SU-DHL-6 (cell line): ENCODE results near the gene FOXC1.

Source experiments
- H2AFZ ChIP-seq: fragments of 200-600 bp; sonication (generic); 2 replicates; pipeline ENCODE4 v1.6.1; 2014; ENCODE audit warnings: low read depth, mild to moderate bottlenecking, moderate library complexity, mixed read lengths, antibody characterized with exemption, low read length; ENCODE audit not compliant: severe bottlenecking
- H3F3A ChIP-seq: fragments of 200-600 bp; shearing (Covaris generic); 2 replicates; pipeline ENCODE4 v1.6.0; 2016; ENCODE audit warnings: antibody characterized with exemption, mild to moderate bottlenecking; ENCODE audit not compliant: insufficient read depth
- H3K27ac ChIP-seq: fragments of 200-600 bp; sonication (generic); 2 replicates; pipeline ENCODE4 v1.5.1; 2016; ENCODE audit warnings: low read depth, mild to moderate bottlenecking, low read length, moderate library complexity, mixed read lengths
- H3K27me3 ChIP-seq: fragments of 200-600 bp; sonication (generic), shearing (Covaris generic); 2 replicates; pipeline ENCODE4 v1.6.0; 2014; ENCODE audit warnings: mild to moderate bottlenecking, low read length
- H3K36me3 ChIP-seq: fragments of 200-600 bp; sonication (generic); 2 replicates; pipeline ENCODE4 v1.6.1; 2014; ENCODE audit warnings: mild to moderate bottlenecking, low read length, mixed read lengths
- H3K4me2 ChIP-seq: fragments of 300-600, 200-600 bp; shearing (Covaris generic), sonication (generic); 2 replicates; pipeline ENCODE4 v1.6.0; 2014; ENCODE audit warnings: low read length, low read depth, mild to moderate bottlenecking; ENCODE audit not compliant: poor library complexity, severe bottlenecking
- H3K4me3 ChIP-seq: fragments of 200-600 bp; sonication (generic); 2 replicates; pipeline ENCODE4 v1.5.1; 2014; ENCODE audit warnings: antibody characterized with exemption, low read length, mild to moderate bottlenecking, mixed read lengths; ENCODE audit not compliant: insufficient read depth, poor library complexity, severe bottlenecking
- H3K79me2 ChIP-seq: fragments of 200-600 bp; sonication (generic); 2 replicates; pipeline ENCODE4 v1.6.1; 2014; ENCODE audit warnings: mild to moderate bottlenecking, low read length, moderate library complexity; ENCODE audit not compliant: insufficient read depth
- H3K9ac ChIP-seq: fragments of 200-600 bp; sonication (generic); 2 replicates; pipeline ENCODE4 v1.7.0; 2014; ENCODE audit warnings: mild to moderate bottlenecking, low read length
- H3K9me2 ChIP-seq: fragments of 200-600 bp; sonication (generic); replicated peaks from 2 replicates; pipeline ENCODE4 v1.6.1; 2014; ENCODE audit warnings: low read length; ENCODE audit not compliant: insufficient read depth
- H3K9me3 ChIP-seq: fragments of 200-600 bp; sonication (generic); 2 replicates; pipeline ENCODE4 v1.6.1; 2014; ENCODE audit warnings: low read length, mixed read lengths; ENCODE audit not compliant: insufficient read depth
- H4K20me1 ChIP-seq: fragments of 200-600 bp; sonication (generic); 2 replicates; pipeline ENCODE4 v1.6.1; 2014; ENCODE audit warnings: low read depth, mild to moderate bottlenecking, antibody characterized with exemption, low read length, moderate library complexity, mixed read lengths
- EZH2phosphoT487 ChIP-seq: fragments of 200-600 bp; sonication (generic), shearing (Covaris generic); conservative IDR thresholded peaks from 2 replicates; pipeline ENCODE4 v1.6.1; 2018; ENCODE audit warnings: mild to moderate bottlenecking, antibody characterized with exemption, low read length, moderate library complexity, mixed read lengths
- TF ChIP-seq, protein P1 (sequence below): fragments of 200-600 bp; sonication (generic); IDR thresholded peaks from one replicate; pipeline ENCODE4 v1.5.1; 2017; ENCODE audit warnings: antibody characterized with exemption, mild to moderate bottlenecking, low read length, moderate library complexity; ENCODE audit not compliant: insufficient read depth, poor library complexity, severe bottlenecking

The FOXC1 gene

DNA sequence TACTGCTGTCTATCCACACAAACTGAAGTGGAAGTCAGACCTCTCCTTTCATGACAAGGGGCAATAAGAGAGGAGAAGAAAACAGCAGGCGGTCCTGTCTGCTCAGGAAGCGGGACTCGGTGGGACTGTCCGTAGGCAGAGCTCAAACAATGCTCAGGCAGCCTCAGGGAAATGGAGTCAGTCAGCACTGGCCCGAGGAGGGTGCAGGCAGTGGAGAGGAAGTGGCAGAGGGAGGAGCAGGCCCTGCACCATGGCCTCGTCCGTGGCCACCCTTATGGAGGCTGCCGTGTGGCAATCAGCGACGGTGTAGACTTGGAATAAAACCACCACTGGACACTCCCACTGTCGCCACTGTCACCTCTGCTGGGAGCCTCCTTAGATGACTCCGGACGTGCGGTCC lies 19.6 kb downstream of the FOXC1 start:
- no peak overlapping the region for H3K27ac ChIP-seq
- no peaks in the 10 kb centered on the region for H3K27me3 ChIP-seq
- H3K36me3 ChIP-seq: no peaks in the 10 kb centered on the region
- no peaks in the 10 kb centered on the region for H3K79me2 ChIP-seq
- no peaks in the 10 kb centered on the region for H3F3A ChIP-seq
- no peaks in the 10 kb centered on the region for H3K9me2 ChIP-seq
- no peak overlapping the region for H3K9ac ChIP-seq
- H2AFZ ChIP-seq: no peak overlapping the region
- no peak overlapping the region for H3K4me2 ChIP-seq
- no peak overlapping the region for H3K4me3 ChIP-seq
- no peak for TF ChIP-seq EZH2phosphoT487
- TF ChIP-seq, protein P1, sequence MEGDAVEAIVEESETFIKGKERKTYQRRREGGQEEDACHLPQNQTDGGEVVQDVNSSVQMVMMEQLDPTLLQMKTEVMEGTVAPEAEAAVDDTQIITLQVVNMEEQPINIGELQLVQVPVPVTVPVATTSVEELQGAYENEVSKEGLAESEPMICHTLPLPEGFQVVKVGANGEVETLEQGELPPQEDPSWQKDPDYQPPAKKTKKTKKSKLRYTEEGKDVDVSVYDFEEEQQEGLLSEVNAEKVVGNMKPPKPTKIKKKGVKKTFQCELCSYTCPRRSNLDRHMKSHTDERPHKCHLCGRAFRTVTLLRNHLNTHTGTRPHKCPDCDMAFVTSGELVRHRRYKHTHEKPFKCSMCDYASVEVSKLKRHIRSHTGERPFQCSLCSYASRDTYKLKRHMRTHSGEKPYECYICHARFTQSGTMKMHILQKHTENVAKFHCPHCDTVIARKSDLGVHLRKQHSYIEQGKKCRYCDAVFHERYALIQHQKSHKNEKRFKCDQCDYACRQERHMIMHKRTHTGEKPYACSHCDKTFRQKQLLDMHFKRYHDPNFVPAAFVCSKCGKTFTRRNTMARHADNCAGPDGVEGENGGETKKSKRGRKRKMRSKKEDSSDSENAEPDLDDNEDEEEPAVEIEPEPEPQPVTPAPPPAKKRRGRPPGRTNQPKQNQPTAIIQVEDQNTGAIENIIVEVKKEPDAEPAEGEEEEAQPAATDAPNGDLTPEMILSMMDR: no peak
- H4K20me1 ChIP-seq: no peaks in the 10 kb centered on the region
- no peaks in the 10 kb centered on the region for H3K9me3 ChIP-seq

DNA sequence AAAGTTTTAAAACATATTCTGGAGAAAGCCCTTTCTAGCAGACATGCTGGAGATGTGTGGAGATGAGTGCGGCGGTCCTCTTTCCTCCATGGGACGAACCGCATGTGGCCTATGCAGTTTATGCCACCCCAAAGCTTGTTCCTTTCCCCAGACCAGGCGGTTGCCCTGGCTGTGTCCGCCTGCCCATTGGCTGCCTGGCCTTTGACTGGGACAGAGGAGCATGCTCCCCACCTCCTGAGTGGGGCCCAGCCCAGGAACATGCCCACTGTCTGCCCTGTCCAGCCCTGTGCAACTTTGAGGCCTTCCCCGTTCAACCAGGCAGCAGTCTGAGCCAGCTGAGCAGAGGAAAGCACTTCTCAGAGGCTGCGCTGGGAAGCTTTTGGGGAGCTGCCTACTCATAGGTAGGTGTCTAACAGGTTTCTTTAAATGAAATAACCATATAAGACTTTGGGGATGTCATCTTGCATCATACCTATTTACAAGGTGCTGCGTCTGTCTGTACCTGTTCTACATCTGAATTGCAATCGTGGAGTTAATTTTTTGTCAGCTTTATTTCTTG lies 20.6 kb downstream of the FOXC1 start:
- no peaks in the 10 kb centered on the region for H4K20me1 ChIP-seq
- H3K4me3 ChIP-seq: no peak overlapping the region
- H3K27me3 ChIP-seq: no peaks in the 10 kb centered on the region

DNA sequence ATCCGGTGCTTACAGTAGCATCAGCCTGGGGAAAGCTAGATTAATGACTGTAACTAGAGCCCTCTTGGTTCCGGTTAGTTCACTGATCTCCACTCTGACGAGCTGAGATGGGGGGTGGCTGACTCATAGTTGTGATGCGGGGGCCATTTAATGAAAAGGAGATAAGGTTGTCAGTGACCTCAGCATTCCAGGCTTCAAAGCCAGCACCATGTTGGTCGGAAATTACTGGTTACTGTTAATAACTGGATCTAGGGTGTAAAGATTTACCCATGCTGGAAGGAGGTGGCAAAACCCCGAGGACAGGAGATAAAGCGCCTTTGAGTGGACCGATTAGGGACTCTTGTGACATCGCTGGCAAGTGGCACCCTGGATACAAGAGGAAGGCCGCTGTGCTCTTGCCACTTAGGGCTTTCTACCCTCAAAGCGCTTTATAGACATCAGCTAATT lies 21.1 kb downstream of the FOXC1 start:
- no peak overlapping the region for H3K27ac ChIP-seq
- H3K36me3 ChIP-seq: no peaks in the 10 kb centered on the region
- no peaks in the 10 kb centered on the region for H3K79me2 ChIP-seq
- H2AFZ ChIP-seq: no peak overlapping the region
- no peak overlapping the region for H3K4me3 ChIP-seq
- TF ChIP-seq, protein P1: no peak
- TF ChIP-seq EZH2phosphoT487: no peak
- no peaks in the 10 kb centered on the region for H3K9me3 ChIP-seq
- H3K9me2 ChIP-seq: no peaks in the 10 kb centered on the region
- no peaks in the 10 kb centered on the region for H3F3A ChIP-seq
- no peaks in the 10 kb centered on the region for H3K27me3 ChIP-seq
- H3K4me2 ChIP-seq: no peak overlapping the region
- H4K20me1 ChIP-seq: no peaks in the 10 kb centered on the region
- no peak overlapping the region for H3K9ac ChIP-seq

More for the DNA sequence above, 20.6 kb downstream of the FOXC1 start:
- H3K4me2 ChIP-seq: no peak overlapping the region
- H3K27ac ChIP-seq: no peak overlapping the region
- H3K9me2 ChIP-seq: no peaks in the 10 kb centered on the region
- no peaks in the 10 kb centered on the region for H3F3A ChIP-seq
- TF ChIP-seq, protein P1: no peak
- TF ChIP-seq EZH2phosphoT487: no peak
- no peaks in the 10 kb centered on the region for H3K36me3 ChIP-seq
- no peaks in the 10 kb centered on the region for H3K79me2 ChIP-seq
- H3K9ac ChIP-seq: no peak overlapping the region
- H2AFZ ChIP-seq: no peak overlapping the region
- no peaks in the 10 kb centered on the region for H3K9me3 ChIP-seq
